ENCODE data around the gene NSUN6. TPM values are rescaled to one million over a fixed set of nuclear protein-coding genes. Genes with fewer than 3 reads are reported as not detected.

NSUN6 gene, protein sequence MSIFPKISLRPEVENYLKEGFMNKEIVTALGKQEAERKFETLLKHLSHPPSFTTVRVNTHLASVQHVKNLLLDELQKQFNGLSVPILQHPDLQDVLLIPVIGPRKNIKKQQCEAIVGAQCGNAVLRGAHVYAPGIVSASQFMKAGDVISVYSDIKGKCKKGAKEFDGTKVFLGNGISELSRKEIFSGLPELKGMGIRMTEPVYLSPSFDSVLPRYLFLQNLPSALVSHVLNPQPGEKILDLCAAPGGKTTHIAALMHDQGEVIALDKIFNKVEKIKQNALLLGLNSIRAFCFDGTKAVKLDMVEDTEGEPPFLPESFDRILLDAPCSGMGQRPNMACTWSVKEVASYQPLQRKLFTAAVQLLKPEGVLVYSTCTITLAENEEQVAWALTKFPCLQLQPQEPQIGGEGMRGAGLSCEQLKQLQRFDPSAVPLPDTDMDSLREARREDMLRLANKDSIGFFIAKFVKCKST
- total RNA-seq: 1 to 10 TPM; 2.4 to 3.8 (median 2.9) TPM

DNA sequence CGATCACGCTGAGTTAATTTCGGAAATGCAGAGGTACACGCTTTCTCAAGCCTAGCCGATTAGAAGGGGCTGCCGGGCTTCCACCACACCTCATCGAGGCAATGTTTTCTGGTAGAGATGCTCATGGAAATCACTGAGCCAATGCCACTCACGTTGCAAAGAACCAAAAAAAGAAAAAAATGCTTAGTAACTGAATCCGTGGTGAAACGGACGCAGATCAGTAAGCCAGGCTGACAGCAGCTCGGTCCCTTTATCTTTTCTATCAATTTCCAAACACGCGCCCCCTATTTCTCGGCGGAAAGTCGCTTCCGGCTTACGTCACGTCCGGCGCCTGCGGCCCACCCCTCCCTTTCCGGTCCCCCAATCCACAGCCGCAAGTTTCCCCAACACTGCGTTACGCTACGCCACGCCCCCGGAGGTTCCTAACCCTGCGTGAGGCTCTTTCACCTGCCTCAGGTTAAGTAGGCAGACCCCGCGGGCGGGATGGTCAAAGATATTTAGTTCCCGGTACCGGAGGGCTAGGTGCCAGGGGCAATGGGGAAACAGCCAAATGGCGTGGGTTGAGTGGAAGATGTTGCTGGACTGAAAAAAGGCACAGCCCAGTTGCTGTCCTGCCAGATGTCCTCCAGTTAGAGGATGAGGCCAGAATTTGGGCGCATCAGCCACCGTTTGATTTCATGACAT lies at the start of gene NSUN6:
Gene NSUN6, minus strand, starts transcription at position 264 of the 684 bp plus-strand sequence. CDS start 384 bp downstream, outside the sequence.
- Histone ChIP-seq H3K4me1 (peaks cover 11 to 16% of the 10 kb centered on the region in 2 donors), H3K27ac (peak within 1 kb of the TSS; percentile 83 to 97 (median 94)), H3K4me3 (peak within 1 kb of the TSS; percentile 63 to 93 (median 88)), H3K27me3 (no peaks in the 10 kb centered on the region), H3K9me3 (no peaks in the 10 kb centered on the region), H3K36me3 (peaks cover 0 to 5% of the 10 kb centered on the region in 2 donors)
- ATAC-seq (peak; percentile 97 to 99), DNase-seq (peak; percentile 81 to 83)
- intact Hi-C loops (cut with DNase I; ENCODE audit: low total_unique reads) (loop anchor here (1.0 kb wide), 1 partner anchor 8 kb away; the partner anchor contains the start of gene ARL5B), in situ Hi-C loops (cut with MboI; ENCODE audit: low sequenced_read_pairs in 4 of 4) (loop anchor here in 2 of 4 donors (25.0 kb wide), 2 partner anchors 1161 to 1839 kb away; partner anchors contain the start of genes PLXDC2 (in 1 of the 2) and RSU1 (in 1 of the 2))
- TF ChIP-seq POLR2A (IDR thresholded peaks at IDR 0.05): peak; percentile 66 to 69
- TF ChIP-seq, protein P1, sequence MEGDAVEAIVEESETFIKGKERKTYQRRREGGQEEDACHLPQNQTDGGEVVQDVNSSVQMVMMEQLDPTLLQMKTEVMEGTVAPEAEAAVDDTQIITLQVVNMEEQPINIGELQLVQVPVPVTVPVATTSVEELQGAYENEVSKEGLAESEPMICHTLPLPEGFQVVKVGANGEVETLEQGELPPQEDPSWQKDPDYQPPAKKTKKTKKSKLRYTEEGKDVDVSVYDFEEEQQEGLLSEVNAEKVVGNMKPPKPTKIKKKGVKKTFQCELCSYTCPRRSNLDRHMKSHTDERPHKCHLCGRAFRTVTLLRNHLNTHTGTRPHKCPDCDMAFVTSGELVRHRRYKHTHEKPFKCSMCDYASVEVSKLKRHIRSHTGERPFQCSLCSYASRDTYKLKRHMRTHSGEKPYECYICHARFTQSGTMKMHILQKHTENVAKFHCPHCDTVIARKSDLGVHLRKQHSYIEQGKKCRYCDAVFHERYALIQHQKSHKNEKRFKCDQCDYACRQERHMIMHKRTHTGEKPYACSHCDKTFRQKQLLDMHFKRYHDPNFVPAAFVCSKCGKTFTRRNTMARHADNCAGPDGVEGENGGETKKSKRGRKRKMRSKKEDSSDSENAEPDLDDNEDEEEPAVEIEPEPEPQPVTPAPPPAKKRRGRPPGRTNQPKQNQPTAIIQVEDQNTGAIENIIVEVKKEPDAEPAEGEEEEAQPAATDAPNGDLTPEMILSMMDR (IDR thresholded peaks at IDR 0.05 in 4 of 5, conservative IDR thresholded peaks at IDR 0.05 in 1 of 5): peak in 2 of 5 experiments; percentile 22 to 25

DNA sequence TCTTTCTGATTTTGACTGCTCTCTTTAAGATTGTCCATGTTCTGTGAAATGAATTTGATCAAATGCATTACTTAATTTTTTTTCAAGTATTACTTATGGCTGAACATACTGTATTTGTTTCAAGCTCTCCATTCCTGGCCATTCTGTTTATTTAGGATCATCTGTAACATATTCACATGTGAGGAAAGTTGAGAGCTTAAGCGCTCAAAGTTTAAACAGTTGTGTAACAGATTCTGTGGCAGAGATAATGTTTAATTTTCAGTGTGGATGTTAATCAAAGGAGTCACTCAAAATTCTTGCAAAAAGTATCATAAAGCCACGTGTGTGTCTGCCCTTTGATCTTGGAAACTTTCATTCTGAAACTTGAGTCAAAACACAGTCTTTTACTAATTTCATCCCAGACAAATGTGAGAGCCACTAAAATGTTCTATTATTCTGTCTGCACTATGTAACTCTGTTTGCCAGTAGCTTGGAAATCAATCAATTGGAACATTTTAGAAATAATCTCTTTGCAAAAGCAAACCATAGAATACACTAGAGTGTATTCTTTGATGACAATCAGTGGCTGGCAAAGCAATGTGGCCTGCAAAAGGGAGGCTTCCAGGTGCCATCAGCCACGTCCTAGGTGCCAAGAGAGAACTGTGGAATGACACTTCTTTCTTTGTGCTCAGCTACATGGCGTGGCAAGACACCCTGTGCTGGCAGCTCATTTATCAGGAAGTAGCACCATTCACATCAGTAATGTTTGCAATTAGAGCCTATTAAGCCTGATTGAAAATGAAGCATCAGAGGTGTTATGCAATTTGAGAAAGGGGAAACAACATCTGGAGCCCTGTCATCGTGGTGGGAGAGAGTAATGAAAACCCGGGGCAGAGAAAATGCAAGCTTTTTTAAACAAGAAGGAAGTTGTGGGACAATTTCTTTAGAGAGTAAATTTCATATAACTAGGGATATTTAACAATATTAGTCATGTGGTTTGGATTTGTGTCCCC lies 48.8 kb upstream of the NSUN6 start:
- H3K9me3 ChIP-seq: no peaks in the 10 kb centered on the region
- H3K27me3 ChIP-seq: no peaks in the 10 kb centered on the region
- TF ChIP-seq POLR2A (IDR thresholded peaks at IDR 0.05): no peak
- TF ChIP-seq, protein P1 (IDR thresholded peaks at IDR 0.05 in 4 of 5, conservative IDR thresholded peaks at IDR 0.05 in 1 of 5): no peak
- ATAC-seq: no peak
- H3K36me3 ChIP-seq: no peaks in the 10 kb centered on the region
- in situ Hi-C loops (cut with MboI; ENCODE audit: low sequenced_read_pairs in 4 of 4) (no loop called here), intact Hi-C loops (cut with DNase I; ENCODE audit: low total_unique reads) (no loop called here)
- no peaks in the 10 kb centered on the region for H3K4me1 ChIP-seq
- no peak overlapping the region for H3K4me3 ChIP-seq
- no peak for DNase-seq
- H3K27ac ChIP-seq: no peak overlapping the region

DNA sequence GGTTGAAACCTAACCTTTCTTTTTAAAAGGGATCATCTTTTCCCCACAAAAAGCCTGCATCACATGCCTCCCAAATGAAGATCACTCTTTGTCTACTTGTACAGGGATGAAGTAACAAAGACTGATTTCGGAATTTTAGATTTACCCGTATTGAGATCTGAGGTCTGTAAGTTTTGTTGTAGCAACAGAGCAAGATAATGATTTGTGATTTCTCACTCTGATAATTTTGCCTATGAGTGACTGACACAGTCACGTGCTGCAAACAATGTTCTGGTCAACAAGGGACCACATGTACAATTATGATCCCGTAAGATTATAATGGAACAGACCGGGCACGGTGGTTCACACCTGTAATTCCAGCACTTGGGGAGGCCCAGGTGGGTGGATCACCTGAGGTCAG lies 39.2 kb upstream of the NSUN6 start:
- no peak for ATAC-seq
- no peaks in the 10 kb centered on the region for H3K4me1 ChIP-seq
- no peaks in the 10 kb centered on the region for H3K36me3 ChIP-seq
- no peak for DNase-seq
- no peaks in the 10 kb centered on the region for H3K27me3 ChIP-seq
- intact Hi-C loops (cut with DNase I; ENCODE audit: low total_unique reads) (no loop called here), in situ Hi-C loops (cut with MboI; ENCODE audit: low sequenced_read_pairs in 4 of 4) (no loop called here)
- H3K9me3 ChIP-seq: no peaks in the 10 kb centered on the region
- H3K4me3 ChIP-seq: no peak overlapping the region
- no peak overlapping the region for H3K27ac ChIP-seq
- no peak for TF ChIP-seq POLR2A (IDR thresholded peaks at IDR 0.05)
- TF ChIP-seq, protein P1 (IDR thresholded peaks at IDR 0.05 in 4 of 5, conservative IDR thresholded peaks at IDR 0.05 in 1 of 5): no peak

DNA sequence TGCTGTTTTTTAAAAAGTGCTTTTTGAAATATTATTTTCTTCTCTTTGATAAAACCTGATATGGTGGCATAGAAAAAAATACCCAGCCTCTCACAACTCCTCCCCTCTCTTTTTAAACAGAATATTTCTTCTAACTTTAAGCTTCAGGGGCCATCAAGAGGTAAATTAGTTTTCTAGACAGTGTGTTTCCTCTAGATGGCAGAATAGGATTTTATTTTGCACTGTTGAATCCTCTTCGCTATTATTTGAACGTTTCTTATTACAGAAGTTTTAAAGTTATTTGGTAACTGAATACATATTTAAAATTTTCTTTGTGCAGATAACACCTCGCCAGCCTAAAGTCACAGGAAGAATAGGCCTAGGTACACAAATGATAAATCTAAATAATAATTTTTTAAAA lies 38.1 kb upstream of the NSUN6 start:
- no peak overlapping the region for H3K27ac ChIP-seq
- TF ChIP-seq, protein P1 (IDR thresholded peaks at IDR 0.05 in 4 of 5, conservative IDR thresholded peaks at IDR 0.05 in 1 of 5): no peak
- no peak for TF ChIP-seq POLR2A (IDR thresholded peaks at IDR 0.05)
- intact Hi-C loops (cut with DNase I; ENCODE audit: low total_unique reads) (no loop called here), in situ Hi-C loops (cut with MboI; ENCODE audit: low sequenced_read_pairs in 4 of 4) (no loop called here)
- no peaks in the 10 kb centered on the region for H3K4me1 ChIP-seq
- DNase-seq (no peak), ATAC-seq (no peak)
- H3K36me3 ChIP-seq: no peaks in the 10 kb centered on the region
- H3K9me3 ChIP-seq: no peaks in the 10 kb centered on the region
- no peaks in the 10 kb centered on the region for H3K27me3 ChIP-seq
- no peak overlapping the region for H3K4me3 ChIP-seq
